NCI-H524 treated with DMSO at 0.1 percent for 48 hours (cell line): Measurements from ENCODE around the gene FGF21.
"Not testable (repeated sequence)": the region's sequence is repeated elsewhere in the genome, so short reads cannot be mapped to it uniquely, and the experiment has no call there.

ENCODE experiments used
- DNase-seq: peaks from one replicate; lab custom pipeline; 2025; lab: John Stamatoyannopoulos, UW

The FGF21 gene

DNA sequence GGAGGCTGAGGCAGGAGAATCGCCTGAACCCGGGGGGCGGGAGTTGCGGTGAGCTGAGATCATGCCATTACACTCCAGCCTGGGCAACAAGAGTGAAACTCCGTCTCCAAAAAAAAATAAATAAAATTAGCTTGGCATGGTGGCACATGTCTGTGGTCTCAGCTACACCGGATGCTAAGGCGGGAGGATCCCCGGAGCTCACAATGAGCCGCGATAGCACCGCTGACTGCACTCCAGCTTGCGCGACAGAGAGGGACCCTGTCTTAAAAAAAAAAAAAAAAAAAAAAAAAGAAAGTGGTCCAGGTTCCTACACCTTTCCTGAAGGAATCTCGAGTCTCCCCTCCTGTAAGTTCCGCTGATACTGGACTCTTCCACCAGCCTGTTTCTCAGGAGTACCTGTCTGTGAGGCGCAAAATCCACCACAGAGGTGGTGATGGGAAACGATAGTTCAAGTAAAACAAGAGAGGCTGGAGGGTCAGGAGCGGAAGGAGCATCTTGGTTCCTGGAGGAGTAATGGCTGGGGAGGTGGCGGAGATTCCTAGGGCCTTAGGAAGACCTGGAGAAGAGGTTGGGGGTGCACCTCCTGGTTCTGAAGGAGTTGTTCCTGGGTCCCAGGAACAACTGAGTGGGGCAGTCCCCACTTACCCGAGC is 3.4 kb upstream of the FGF21 start:
- no peak for DNase-seq

DNA sequence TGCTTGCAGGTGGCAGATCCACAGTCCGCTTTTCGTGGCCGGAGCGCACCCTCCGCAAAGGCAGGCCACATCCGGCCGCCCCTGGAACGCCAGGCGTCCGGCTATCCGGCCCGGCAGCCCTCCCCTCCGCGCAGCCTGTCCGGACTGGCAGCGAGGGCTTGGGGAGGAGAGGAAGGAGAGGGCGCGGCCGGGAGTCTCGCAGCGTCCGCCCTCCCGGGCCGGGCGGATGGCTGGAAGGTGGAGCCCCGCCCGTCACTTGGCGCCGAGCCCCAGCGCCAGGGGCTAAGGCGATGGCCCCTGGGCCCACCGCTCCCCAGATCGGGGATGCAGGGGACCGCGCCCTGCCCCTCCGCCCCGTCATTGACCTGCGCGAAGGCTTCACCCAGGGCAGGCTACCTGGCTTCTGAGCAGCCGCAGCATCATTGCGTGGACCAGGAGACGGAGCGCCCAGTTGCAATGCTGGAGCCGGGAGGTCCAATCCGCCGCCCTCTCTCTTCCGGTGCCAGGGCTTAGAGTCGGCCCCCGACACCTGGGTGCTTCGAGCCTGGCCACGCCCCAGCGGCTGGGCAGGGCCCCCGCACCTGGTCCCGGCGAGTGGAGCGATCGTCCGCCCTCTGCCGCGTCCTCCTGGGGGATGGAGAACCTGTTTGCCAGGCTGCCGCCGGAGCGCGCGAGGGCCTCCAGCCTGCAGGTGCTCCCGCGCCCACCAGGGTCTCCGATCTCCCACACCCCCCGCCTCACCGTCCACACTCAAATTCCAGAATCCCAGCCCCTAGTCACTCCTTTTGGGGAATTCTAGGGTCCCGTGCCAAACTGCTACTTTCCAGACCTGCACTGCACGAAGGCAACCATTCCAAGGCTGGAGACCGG is 2.6 kb upstream of the FGF21 start, which contains the start of gene FUT1:
Gene FUT1, minus strand, starts transcription at position 146 of the 870 bp plus-strand sequence. CDS start 1,360 bp downstream, outside the sequence.
- DNase-seq, result peak; percentile 20

GRCh38 chr19:48755787-48756186 is 463 bp downstream of the FGF21 start:
- no peak for DNase-seq

GRCh38 chr19:48756212-48756611 is 888 bp downstream of the FGF21 start:
- no peak for DNase-seq

DNA sequence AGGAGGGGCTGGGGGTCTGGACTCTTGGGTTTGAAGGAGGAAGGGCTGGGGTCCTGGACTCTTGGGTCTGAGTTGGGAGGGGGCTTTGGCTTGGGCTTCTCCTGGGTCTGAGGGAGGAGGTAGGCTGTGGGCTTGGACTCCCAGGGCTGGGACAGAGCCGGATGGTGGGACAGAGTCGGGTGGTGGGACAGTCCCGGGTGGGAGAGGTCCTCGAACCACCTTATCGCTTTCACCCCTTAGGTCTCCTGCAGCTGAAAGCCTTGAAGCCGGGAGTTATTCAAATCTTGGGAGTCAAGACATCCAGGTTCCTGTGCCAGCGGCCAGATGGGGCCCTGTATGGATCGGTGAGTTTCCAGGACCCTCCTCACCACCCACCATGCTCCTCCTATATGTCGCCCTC is 1.4 kb downstream of the FGF21 start:
- DNase-seq, result no peak

GRCh38 chr19:48757089-48757675 is 1.9 kb downstream of the FGF21 start:
- DNase-seq, result no peak

DNA sequence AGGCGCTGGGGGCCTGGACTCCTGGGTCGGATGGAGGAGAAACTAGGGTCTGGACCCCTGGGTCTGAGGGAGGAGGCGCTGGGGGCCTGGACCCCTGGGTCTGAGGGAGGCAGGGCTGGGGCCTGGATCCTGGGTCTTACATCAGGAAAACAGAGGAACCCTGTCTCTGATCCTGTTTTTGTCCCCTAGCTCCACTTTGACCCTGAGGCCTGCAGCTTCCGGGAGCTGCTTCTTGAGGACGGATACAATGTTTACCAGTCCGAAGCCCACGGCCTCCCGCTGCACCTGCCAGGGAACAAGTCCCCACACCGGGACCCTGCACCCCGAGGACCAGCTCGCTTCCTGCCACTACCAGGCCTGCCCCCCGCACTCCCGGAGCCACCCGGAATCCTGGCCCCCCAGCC is 2.4 kb downstream of the FGF21 start:
- no peak for DNase-seq

DNA sequence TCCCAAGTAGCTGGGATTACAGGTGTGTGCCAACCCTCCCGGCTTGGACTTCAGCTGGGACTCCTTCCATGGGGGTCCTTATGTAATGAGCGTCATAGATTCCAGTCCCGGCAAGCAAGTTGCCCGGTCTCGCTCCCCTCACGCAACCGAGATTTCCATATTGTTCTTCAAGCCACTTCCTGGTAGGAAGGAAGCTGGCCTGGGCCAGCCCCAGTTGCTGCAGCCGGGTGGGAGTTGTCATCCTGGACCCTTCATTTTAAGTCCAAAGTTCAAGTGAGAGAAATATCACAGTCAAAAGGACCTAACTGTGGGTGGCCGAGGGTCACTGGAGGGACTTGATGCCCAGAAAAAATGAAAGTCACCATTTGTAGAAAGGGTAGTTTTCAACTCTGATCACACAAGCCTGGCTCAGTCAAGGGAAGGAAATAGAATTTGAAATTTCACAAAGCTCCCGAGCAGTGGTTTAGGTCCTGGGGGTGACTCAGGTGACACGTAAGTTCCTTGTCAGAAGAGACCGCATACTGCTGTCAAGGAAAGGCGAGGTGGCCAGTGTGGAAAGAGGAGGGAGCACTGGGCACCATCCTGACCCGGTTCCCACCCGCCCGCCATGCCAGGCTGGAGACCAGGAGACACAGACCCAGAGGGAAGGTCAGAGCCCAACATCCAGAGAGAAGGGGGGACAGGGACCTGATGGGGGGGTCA is 5.3 kb downstream of the FGF21 start:
- no peak for DNase-seq

GRCh38 chr19:48765816-48766215 is 10.5 kb downstream of the FGF21 start:
- not testable (repeated sequence) for DNase-seq

DNA sequence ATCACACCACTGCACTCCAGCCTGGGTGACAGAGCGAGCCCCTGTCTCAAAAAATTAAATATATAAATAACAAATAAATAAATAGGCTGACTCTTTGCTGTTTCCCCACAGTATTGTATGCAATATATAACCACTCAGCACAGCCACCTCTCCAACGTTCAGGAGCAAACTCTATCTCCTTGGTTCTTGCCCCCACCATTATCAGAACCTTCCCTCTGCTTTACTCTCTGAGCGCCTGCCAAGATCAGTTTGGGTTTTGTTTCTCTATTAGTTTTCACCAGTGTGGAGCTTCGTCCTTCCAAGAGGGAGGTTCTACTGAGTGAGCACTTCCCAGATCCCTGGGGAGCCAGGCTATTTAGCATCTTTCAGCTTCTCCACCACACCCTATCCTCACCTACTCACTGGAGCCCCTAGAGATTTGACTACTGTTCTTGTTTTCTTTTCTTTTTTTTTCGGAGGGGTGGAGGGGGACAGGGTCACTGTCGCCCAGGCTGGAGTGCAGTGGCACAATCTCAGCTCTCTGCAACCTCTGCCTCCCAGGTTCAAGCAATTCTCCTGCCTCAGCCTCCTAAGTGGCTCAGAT is 12.9 kb downstream of the FGF21 start:
- not testable (repeated sequence) for DNase-seq

- DNase-seq, result no peak
Measured at GRCh38 chr19:48768994-48769713, 13.8 kb downstream of the FGF21 start.

DNA sequence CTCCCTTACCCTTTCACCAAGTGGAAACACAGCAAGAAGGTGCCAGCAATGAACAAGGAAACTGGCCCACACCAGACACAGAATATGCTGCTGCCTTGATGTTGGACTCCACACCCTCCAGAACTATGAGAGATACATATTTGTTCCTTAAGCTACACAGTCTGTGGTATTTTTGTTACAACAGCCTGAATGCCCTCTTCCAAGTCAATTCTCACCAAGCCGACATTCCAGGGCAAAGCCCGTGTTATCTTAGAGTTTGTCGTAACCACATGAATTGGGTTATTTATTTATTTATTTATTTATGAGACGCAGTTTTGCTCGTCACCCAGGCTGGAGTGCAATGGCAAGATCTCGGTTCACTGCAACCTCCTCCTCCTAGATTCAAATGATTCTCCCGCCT is 14.9 kb downstream of the FGF21 start:
- DNase-seq, result no peak

DNA sequence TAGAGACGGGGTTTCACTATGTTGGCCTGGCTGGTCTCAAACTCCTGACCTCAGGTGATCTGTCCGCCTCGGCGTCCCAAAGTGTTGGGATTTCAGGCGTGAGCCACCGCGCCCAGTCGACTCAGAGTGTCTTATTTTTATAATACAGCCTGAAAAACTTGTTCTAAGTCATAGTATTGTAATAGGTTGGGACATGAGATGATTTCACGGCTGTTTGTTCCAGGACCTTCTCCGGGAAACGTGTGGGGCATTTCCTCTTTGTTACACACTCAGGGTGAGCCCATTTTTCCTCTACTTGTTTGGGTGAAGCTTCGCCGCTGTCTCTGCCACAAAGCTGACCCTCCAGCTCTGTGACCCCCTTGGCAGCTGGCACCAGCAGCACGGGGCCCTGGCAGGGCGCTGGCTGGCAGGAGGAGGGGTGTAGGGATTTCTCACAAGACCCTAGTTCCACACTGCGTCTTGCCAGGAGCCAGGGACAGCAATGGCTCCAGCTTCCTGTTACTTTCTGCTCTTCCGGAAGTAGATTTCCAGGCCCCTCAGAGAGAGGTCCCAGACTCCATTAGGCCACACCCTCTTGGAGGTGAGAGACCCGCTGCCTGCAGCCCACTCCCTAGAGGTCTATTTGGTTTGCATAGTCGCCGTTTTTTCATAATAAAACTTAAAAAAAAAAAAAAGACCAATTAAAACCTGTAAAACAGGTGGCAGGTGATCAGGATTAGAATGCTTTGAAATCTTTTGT is 15.6 kb downstream of the FGF21 start:
- DNase-seq, result no peak

DNA sequence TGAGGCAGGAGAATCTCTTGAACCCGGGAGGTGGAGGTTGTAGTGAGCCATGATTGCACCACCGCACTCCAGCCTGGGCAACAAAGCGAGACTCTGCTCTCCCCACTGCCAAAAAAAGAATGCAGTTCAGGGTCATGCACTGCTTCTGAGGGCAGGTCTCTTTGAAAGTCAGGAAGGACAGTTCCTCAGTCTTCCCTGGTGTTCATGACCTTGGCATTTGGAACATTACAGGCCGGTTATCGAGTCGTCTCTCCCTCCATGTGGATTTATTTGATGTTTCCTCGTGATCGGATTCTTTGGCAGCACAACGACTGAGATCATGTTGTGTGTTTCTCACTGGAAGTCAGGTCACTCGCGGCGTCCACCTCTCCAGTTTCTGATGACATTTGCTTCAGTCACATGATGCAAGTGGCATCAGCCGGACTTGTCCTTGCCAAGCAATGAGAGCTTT is 17.2 kb downstream of the FGF21 start:
- no peak for DNase-seq

DNA sequence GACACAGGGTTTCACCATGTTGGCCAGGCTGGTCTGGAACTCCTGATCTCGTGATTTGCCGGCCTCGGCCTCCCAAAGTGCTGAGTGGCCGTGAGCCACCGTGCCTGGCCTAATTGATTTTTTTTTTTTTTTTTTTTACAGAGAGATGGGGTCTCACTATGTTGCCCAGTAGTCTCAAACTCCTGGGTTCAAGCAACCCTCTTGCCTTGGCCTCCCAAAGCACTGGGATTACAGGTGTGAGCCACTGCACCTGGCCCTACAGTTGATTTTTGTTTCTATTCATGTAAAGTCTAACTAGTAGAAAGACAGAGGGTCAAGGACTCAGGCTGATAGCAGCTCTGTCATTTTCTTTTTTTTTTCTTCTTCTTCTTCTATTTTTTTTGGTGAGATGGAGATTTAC is 21.8 kb downstream of the FGF21 start:
- no peak for DNase-seq

- no peak for DNase-seq
Measured at GRCh38 chr19:48777720-48778119, 22.4 kb downstream of the FGF21 start.

- DNase-seq, result no peak
Measured at GRCh38 chr19:48779636-48780035, 24.3 kb downstream of the FGF21 start.

- no peak for DNase-seq
Measured at GRCh38 chr19:48780631-48781391, 25.5 kb downstream of the FGF21 start.

DNA sequence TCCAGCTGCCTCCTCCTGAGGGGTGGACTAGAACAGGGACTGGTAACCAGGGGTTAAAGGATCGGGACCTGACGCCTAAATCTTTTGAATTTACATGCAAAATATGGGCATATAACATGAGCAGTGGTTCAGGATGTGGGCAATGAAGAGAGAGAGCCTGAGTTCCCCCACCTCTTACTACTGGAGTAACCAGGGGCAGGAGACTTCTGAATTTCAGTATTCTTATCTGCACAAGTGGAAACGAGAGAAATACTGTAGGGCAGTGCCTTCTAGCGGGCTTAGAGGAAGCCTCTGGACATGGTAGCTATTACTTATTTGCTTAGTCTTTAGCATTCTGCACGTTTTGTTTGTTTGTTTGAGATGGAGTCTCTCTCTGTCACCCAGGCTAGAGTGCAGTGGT is 29.2 kb downstream of the FGF21 start:
- no peak for DNase-seq

DNA sequence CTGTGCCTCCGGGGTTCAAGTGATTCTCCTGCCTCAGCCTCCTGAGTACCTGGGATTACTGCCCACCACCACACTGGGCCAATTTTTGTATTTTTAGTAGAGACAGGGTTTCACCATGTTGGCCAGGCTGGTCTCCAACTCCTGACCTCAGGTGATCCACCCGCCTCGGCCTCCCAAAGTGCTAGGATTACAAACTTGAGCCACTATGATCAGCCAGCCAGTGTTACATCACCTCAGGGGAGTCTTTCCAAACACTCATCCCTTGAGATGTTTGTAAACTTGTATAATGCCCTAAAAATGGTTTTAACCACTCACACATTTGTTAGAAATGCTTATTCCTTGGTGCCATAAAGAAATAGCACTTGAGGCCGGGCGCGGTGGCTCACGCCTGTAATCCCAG is 31.1 kb downstream of the FGF21 start:
- DNase-seq, result not testable (repeated sequence)
